Dermis blood vessel endothelial cell (primary cell): ENCODE results near the gene TRNP1. TPM values are rescaled to one million over a fixed set of nuclear protein-coding genes. Genes with fewer than 3 reads are reported as not detected.
A peak's percentile ranks its signal among the peaks of the same experiment; 100 is the strongest.

Experiments
- DNase-seq: peaks from one replicate; pipeline ENCODE4 v3.0.0; 2010
- total RNA-seq: library from RNA; depleted of rRNA; stranded (reverse); fragments of >200 nt; gene quantifications from 2 replicates; pipeline ENCODE4 v1.2.3, GENCODE V29; 2014

The TRNP1 gene
- total RNA-seq, 1 donor from 2014 or later = 4.8 TPM

DNA sequence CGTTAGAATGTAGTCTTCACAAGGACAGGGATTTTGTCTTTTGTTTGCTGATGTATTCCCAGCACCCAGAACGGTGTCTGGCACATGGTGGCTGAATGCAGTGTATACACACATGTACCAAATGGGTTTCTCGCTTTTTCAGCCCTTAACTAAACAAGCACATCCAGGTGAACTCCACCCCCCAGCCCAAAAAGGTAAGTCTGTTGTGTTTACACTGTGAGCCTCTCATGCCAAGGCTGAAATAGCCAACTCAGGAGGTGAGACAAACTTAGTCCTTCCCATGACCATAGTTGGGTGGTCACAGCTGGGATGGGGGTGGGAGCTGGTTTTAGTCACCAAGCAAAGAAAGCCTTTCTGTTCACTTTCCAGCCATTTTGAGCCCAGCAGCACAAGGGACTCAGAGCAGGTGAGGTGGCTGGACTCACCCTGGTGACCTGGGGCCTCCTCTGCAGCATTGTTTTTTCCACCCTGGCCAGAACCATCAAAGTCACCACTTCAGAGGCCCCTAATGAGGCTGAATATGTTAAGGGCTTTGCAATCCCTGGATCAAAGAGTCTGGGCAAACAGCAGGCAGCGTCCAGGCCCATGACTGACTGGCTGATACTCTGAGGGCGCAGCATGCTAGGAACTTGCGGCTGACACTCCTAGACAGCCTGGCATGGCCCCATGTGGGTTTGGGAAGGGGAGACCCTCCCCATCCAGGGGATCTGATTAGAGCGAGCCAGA, 10.4 kb downstream of the TRNP1 start:
- DNase-seq = no peak

DNA sequence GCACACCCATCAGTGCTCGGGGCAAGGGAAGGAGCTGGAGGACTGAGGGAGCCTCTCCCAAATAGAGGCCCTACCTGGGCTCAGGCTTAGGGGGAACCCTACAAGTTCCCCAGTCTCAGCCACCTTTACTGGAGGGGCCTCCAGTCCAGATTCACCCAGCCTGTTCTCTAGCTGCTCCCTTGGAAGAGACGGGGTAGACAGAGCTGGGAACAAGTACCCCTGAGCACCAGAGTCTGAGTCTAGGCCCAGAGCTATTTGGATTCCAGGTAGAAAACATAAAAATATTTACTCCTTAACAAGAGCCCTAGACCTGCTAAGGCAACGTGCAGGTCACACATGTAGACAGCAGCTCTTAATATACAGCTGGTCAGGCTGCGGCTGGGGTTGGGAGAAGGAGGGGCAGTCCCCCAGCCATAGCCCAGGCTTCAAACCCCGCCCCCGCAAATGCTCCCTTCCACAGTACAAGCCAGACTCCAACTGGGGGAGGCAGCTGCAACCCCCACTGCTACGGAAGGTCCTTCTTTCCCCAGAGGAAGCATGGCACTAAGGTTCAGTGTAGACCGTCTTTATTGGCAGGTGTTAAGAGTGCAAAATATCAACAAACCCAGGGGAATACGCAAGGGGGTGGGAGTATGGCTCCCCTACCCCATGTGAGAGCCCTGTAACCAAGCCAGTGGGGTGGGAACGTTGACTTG, 11.1 kb downstream of the TRNP1 start:
- no peak for DNase-seq

DNA sequence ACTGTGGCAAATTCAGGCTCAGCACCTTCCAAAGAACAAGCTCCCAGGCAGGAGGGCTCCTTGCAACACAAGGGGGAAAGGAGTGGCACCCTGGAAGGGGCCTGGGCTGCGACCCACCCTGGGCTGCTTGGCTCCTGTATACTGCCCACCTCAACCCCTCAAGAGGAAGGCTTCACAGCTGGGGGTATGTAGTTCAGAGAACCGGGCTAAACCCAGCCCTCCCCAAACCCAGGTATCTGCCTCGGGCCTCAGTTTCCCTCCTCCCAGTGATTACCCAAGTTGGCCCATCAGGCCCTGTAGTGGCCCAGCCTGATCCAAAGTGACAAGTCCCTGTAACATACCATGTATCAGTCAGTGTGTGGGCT, 11.7 kb downstream of the TRNP1 start:
- DNase-seq = no peak

DNA sequence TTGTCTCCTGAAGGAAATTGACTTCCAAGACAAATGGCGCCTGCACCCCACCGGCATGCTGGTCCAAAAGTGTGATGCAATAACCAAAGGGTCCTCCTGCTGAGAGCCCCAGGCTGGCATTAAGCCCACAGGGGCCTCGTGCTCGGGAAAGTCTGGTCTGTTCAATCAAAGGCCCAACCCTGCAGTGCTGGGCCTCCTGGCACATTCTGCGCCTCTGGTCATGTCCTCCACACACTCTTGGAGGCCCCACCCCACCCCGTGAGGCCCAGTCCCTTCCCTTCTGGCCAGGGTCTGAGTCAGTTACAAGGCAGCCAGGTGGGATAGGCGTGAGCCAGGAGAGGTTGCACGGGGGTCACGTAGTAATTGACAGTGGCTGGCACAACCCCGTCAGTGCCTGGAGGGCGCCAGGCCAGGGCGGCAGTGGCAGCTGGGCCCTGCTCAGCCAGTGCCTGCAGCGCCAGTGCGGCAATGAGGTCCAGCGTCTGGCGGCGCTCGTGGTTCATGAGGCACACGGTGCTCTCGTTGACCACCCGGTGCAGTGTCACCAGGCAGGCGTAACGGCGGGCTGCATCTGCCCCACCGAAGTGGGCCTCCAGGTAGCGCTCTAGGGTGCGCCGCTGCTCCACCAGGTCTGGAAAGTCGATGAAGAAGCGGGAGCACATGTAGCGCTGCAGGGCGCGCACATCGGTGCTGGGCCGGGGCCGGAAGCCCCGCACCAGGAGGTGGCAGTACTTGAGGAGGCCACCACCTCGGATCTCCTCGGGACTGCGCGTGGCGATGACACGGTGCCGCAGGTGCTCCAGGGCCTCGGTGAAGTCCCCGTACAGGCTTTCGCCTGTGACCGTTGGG, 12.4 kb downstream of the TRNP1 start:
- DNase-seq = no peak

DNA sequence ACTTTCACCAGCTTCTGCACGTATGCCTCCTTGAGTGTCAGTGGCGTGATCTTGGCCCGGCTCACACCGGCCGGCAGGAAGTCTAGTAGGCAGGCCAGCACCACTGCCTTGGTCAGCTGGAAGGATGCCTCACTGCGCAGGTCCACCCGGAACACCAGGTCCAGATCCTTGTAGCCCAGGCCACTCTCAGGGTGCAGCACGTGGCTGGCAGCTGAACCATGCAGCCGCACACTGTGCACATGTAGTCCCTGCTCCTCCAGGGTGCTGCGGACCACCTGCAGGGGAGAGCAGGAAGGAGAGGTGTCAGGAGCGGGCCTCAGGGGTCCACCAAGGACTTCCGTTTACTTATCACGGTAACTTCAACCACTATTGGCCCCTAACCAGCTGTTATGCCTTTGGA, 13.2 kb downstream of the TRNP1 start:
- DNase-seq = no peak

DNA sequence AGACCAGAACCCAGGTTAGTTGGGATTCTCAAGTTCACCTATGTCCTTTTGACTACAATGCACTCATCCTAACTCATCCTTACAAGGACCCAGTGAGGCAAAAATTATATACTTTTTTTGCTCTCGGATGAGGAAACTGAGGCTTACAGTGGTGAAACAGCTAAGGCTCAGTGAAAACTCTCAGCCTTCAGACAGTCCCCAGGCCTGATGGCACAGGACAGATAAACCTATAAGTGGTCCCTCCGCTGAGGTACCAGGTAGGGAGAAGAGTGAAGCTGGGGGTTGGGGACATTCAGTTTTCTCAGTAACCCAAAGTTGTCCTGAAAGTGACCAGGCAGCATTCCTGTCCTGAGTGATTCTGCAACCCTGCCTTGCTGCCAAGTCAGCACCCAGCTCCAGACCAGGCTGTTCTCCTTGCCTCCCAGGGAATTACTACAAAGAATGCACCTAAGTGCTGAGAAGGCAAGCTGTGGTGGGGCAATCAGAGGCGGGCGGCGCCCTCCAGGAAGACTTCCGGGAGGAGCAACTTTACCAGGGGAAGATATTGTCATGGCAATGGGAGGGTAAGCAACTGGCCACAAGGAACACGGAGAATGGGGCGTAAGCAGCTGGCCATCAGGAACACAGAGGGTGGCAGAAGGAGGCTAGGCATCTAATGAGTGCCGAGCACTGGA, 14.6 kb downstream of the TRNP1 start:
- no peak for DNase-seq

DNA sequence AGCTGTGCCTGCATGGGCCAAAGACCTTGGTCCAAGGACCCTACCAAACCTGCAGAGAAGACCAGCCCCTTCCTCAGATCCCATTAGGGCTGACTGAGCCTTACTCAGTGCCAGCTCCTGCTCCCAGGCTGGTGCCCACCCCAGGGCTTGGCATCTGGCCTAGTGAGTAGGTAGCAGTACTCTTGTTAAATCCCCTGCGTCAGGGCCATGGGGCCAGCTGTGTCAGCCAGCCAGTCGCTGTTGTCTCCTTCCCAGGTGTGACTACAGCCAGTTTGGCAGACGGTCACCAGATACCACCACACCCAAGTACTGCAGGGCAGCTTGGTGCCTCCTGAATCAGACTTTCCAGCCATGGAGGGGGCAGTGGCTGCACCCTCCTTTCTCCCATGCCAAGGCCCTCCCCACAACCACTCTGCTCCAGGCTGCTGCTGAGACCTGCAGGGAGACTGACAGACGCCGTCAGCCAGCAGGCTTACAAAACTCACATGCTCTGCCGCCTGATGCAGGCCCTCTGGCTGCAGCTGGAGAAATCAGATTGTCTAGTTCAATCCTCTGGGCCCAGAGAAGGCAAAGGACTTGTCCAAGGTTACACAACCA, 16.2 kb downstream of the TRNP1 start:
- DNase-seq = no peak

DNA sequence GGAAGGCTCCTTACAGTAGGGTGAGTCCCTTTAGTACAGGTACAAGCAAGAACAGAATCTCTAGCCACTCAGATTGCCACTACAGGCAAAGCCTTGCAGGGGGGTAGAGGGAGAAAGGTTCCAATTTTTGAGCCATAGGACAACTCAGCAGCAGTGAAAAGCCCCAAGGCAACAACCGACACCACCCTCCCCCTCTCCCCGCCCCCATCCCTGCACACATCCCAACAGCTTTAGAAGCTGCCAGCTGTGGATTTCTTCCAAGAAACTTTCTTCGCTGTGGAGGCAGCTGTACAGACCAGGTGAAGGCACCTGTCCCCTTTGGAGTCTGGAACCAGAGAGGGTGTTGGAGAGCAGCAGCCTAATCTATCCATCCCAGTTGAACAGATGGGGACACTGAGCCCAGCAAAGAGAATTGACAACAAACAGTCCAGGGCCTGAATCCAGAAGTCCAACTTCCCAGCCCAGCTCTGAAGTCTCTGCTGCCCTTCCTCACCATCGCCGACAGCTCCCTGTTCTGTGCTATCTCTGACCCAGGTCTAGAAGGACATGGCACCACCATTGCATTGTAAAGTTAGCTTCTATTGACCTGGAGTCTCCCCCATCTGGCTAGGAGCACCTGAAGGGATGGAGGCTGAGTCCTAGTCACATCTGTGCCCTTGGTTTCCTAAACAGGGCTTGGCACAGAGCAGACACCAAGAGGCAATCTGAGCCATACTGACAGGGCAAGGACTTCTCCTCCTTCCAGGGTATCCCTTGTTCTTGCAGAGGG, 16.9 kb downstream of the TRNP1 start:
- no peak for DNase-seq

DNA sequence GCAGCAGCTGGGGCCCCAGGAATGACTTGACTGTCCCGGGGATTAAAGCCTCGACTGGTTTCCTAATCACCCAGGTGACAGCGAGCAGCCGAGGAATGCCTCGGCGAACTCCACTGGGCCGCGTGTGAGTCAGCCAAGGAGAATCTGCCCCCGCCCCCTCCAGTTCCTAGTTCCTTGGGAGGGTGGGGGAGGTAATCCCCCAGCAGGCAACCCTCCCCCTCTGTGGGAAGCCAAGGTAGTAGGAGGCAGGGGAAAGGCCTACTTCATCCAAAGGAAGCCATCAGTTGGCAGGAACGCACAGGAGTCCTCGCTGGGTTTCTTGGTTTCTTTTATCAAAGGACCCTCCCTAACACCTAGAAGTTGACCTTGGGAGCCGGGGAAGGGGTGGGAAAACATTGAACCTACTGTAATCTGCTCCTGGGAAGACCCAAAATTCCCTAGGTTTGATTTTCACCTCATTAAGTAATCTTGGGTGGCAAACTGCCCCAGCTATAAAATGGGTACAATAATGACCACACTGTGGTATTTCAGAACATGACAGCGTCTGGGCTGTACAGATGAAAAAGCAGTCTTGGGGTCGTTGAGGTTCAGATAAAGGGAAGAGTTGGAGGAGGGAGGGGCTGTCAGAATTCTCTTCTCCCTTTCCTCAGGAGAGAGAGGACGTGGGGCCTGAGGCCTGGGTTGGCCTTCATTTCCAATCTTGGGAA, 17.7 kb downstream of the TRNP1 start:
- DNase-seq = peak; percentile 83

DNA sequence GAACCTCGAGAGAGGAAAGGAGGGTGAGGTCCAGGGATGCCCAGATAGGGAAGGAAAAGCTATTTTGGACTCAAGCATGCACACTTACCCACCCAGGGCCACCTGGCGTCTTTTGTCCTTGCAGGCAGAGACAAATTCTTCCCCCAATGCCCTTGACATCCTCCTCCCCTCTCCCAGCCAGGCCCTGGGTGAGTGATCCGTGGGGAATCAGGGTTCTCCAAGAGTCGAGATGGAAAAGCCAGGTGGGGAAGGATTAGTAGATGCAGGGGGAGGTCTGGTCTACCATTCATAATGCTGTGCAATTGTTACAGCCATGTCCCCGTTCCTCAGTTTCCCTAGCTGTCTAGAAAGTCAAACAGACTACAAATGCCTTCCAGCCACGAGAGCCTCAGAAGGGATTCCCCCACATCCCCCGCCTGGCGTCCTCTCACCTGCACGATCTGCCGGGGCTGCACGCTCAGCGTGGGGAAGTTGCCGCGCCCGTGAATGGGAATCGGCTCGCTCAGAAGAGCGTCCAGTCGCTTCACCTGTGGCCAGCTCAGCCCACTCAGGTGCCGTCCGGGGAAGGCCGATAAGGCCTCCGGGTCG, 18.6 kb downstream of the TRNP1 start:
- DNase-seq = no peak

DNA sequence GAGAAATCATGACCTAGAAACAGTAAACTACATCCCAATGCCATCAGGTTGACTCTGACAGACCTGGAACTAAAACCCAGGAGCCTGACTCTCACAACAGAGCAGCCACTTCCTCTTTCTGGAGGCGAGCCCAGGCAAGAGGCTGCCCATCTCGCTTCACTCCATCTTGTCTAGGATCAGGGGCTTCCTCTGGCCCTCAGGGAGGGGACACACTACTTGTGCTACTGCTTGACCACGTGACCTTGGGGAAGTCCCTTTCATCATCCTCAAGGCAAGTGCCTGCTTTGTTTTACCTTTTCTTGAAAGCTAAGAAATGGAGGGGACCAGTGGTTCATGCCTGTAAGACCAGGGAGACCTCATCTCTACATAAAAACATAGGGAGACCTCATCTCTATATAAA, 21.8 kb downstream of the TRNP1 start:
- DNase-seq = no peak

DNA sequence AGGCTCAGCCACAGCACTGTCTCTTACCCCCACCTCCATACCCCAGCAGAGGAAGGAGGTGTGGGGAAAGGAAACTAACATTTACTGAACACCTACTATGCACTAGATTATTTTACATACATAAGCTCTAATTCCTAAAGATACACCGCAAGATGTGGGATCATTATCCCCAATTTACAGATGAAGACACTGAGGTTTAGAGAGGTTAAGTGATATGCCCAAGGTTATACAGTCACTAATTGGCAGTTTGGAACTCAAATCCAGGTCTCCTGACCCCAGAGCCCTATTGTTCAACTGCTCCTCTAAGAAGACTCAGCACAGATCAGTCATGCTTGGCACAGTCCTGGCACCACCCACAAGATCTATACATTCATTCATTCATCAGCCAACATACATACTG, 22.9 kb downstream of the TRNP1 start:
- DNase-seq = no peak

DNA sequence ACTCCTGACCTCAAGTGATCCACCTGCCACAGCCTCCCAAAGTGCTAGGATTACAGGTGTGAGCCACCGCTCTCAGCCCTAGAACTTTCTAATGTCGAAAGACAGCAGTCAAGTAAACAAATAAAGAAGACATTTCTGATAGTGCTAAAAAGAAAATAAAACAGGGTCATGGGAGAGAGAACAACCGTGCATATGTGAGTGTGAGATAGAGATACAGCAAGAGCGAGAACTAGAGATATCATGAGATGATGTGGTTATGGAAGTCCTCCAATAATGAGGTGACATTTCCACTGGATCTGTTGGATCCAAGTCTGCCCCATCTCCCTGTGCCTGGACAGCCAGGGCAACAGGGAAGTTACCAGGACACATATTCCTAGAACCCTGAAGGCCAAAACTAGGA, 23.7 kb downstream of the TRNP1 start:
- DNase-seq = no peak

DNA sequence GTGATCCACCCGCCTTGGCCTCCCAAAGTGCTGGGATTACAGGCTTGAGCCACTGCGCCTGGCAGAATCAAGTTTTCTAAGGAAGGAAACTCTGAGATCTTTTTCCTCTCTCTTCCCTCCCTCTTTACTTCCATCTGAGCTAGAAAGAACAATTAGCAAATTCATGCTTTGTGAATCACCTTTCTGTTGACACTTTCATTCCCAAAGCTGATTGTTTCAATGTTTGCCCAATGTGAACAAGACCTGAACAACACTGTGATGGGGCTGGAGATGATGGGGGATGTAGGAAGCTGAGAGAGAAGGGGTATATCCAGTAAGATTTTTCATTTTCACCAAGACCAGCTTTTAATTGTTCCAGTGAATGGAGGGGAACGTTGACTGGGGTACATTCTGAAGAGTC, 24.8 kb downstream of the TRNP1 start:
- peak; percentile 36 for DNase-seq

DNA sequence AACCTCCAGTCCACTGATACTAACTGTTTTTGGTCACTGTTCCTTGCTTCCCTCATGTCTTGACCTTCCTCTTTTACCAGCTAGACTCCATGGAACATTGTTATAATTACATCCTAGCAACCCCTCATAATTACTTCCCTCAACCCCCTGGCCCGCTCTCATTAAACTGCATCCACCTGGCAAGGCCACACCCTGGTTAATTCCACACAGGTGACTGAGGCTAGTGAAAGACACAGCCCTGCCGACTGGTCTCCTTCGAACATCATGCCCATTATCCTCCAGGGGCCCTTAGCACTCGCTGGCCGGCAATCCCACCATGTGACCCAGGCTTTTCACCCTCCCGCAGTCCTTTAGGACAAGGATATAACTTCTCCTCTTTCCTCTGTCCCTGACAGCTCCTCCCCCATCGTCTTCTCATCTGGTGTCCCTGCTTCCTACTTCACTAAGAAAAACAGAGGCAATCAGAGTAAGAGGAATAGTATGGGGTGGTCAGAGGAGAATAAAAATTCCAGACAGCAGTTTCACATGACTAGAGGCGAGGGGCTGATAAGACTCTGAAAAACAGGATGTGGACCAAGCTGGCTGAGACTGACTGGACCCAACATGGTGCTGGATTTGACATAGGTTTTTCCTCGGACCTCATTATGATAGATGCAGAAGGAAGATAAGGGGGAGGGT, 28.0 kb downstream of the TRNP1 start:
- no peak for DNase-seq

DNA sequence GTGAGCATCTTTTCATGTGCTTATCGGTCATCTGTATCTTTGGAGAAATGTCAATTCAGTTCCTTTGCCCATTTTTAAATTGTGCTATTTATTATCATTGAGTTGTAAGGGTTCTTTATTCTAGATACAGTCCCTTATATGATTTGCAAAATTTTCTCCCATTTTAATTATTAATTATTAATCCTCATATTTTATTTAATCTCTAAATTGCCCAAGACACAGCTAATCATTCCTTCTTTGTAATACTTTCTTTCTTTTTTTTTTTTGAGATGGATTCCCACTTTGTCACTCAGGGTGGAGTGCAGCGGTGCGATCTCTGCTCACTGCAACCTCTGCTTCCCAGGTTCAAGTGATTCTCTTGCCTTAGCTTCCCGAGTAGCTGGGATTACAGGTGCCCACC, 32.2 kb downstream of the TRNP1 start:
- no peak for DNase-seq

DNA sequence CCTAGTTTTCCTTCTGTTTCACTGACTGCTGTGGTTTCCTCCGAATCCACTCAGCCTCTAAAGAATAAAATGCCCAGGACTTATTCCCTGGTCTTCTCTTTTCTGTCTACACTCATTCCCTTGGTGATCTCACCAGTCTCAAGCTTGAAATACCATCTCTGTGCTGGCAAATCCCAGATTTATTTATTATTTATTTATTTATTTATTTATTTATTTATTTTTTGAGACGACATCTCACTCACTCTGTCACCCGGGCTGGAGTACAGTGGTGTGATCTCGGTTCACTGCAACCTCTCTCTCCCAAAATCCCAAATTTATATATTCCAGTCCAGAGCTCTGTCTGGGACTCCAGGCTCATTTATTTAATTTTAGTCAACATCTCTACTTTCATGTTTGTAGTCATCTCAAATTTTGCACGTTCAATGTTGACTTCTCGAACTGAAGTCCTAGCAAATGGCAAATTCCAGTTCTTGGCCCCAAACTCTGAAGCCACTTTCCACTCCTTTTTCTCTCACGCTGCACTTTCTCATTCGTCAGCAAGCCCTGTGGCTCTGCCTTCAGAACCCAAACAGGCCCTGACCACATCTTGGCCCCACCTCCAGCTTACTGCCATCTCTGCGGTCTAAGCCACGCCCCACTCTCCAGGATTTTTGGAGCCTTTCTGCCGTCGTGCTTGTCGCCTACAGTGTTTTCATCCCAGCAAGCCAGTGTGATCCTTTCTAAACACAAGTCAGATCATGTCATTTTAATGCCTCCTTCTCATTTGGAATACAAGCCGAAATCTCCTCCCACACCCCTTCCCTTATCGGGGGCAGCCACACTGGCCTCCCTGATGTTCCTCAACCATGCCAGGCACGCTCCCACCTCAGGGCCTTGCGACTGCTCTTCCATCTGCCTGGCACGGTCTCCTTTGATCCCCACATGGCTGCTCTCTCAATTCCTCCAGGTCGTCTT, 33.4 kb downstream of the TRNP1 start:
- DNase-seq = no peak

DNA sequence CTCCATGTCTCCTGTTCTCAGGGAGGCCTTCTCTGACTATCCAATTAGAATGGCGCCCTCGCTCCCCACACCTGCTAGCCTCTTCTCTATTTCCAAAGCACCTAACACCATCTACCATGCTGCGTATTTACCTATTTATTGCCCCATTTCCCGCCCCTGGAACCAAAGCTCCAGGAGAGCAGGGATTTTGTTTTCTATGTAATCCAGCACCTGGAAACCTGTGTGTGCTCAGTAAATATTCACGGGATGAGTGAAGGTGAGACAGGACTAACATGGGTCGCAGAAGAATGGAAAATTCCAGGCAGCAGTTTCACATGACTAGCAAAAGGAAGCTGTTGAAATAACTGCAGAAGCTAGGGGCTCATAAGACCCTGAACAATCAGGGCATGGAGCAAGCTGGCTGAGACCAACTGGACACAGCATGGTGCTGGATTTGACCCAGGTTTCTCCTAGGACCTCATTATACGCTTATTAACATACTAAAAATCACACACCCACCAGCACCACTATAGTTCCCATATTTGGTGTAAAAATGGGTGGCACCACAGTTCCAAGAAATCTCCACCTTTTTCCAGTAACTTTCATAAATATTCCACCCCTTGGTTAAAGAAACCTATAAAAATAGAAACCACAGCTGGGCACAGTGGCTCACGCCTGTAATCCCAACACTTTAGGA, 34.2 kb downstream of the TRNP1 start:
- DNase-seq = no peak
